Peyer's patch (tissue), 4 donors: ENCODE measurements around the gene C6orf47.

Experiments used
- CTCF ChIP-seq, 6 experiments: fragments of 450-650 bp in 4 of 6; fragments of 200-600 bp in 2 of 6; sonication (generic) in 1 of 6; IDR thresholded peaks; one replicate each; pipeline ENCODE4 v1.5.1; 2017 to 2019; ENCODE audit warnings: antibody characterized with exemption in 6 of 6, mild to moderate bottlenecking in 3 of 6, moderate library complexity in 1 of 6
- POLR2A ChIP-seq, 2 donors: fragments of 450-650 bp; IDR thresholded peaks; one replicate each; pipeline ENCODE4 v1.5.1; 2017; ENCODE audit warnings: antibody characterized with exemption in 2 of 2, mild to moderate bottlenecking in 2 of 2, moderate library complexity in 2 of 2

- TF ChIP-seq CTCF (IDR thresholded peaks at IDR 0.05) (no peak), POLR2A (IDR thresholded peaks at IDR 0.05) (no peak)
These were observed 47.6 kb upstream of the C6orf47 start for GRCh38 chr6:31708224-31708623.
